Fibroblast of lung (primary cell): ENCODE data around the gene DOCK4. TPM values are rescaled to one million over a fixed set of nuclear protein-coding genes. Genes with fewer than 3 reads are reported as not detected.

Source experiments
- DNase-seq, 2 donors: peaks; one replicate each; pipeline versions ENCODE4 v3.0.0 to v3.0.0-alpha.2; 2010; ENCODE audit warnings: low read depth in 2 of 2
- H2AFZ ChIP-seq: 2 replicates; pipeline ENCODE4 v1.5.1; 2012; ENCODE audit warnings: low read length, control low read depth, inconsistent platforms
- H3K27ac ChIP-seq: 2 replicates; pipeline ENCODE4 v1.5.1; 2011; ENCODE audit warnings: low read length, control low read depth; ENCODE audit not compliant: insufficient read depth
- H3K27me3 ChIP-seq: 2 replicates; pipeline ENCODE4 v1.5.1; 2011; ENCODE audit warnings: mild to moderate bottlenecking, low read length; ENCODE audit not compliant: control insufficient read depth, insufficient read depth
- H3K36me3 ChIP-seq: 2 replicates; pipeline ENCODE4 v1.5.1; 2011; ENCODE audit warnings: low read length; ENCODE audit not compliant: control insufficient read depth, insufficient read depth
- H3K4me1 ChIP-seq: 2 replicates; pipeline ENCODE4 v1.5.1; 2011; ENCODE audit warnings: low read length; ENCODE audit not compliant: control insufficient read depth, insufficient read depth; ENCODE audit errors: extremely low read depth
- H3K4me2 ChIP-seq: 2 replicates; pipeline ENCODE4 v1.5.1; 2011; ENCODE audit warnings: low read length, control low read depth; ENCODE audit not compliant: insufficient read depth; ENCODE audit errors: extremely low read depth
- H3K4me3 ChIP-seq, 4 experiments: fragments of 200-600 bp in 1 of 4; sonication (generic) in 1 of 4; replicated peaks in 1 of 4; 2 replicates each; pipeline ENCODE4 v1.5.1; 2011 to 2016; ENCODE audit warnings: low read length in 4 of 4, low read depth in 3 of 4, mild to moderate bottlenecking in 3 of 4, control low read depth in 2 of 4, inconsistent platforms in 1 of 4, mixed read lengths in 1 of 4; ENCODE audit not compliant: insufficient read depth in 1 of 4; ENCODE audit errors: control extremely low read depth in 1 of 4
- H3K79me2 ChIP-seq: 2 replicates; pipeline ENCODE4 v1.5.1; 2012; ENCODE audit warnings: mild to moderate bottlenecking, low read length, inconsistent platforms; ENCODE audit not compliant: control insufficient read depth, insufficient read depth
- H3K9ac ChIP-seq: 2 replicates; pipeline ENCODE4 v1.5.1; 2011; ENCODE audit warnings: mild to moderate bottlenecking, low read length, control low read depth; ENCODE audit not compliant: insufficient read depth
- H3K9me3 ChIP-seq: 2 replicates; pipeline ENCODE4 v1.5.1; 2012; ENCODE audit warnings: low read depth, low read length; ENCODE audit not compliant: control insufficient read depth, insufficient read depth
- H4K20me1 ChIP-seq: 2 replicates; pipeline ENCODE4 v1.5.1; 2011; ENCODE audit warnings: low read length; ENCODE audit not compliant: control insufficient read depth, insufficient read depth; ENCODE audit errors: extremely low read depth
- CTCF ChIP-seq, 2 donors: IDR thresholded peaks in 1 of 2; conservative IDR thresholded peaks in 1 of 2; 1 replicate in 1 of 2; 2 replicates in 1 of 2; pipeline ENCODE4 v1.5.1; 2011 to 2012; ENCODE audit warnings: low read length in 2 of 2, control low read depth in 1 of 2, inconsistent platforms in 1 of 2, low read depth in 1 of 2, mild to moderate bottlenecking in 1 of 2
- EZH2 ChIP-seq: IDR thresholded peaks from 2 replicates; pipeline ENCODE4 v1.5.1; 2012; ENCODE audit warnings: low read length, control low read depth, mild to moderate bottlenecking; ENCODE audit errors: missing control alignments
- polyA plus RNA-seq, 2 donors: library from polyadenylated mRNA; depleted of rRNA in 1 of 2; stranded (reverse) in 1 of 2; unstranded in 1 of 2; fragments of >200 nt; gene quantifications; 2 replicates each; pipeline ENCODE4 v1.2.1, GENCODE V29; 2011 to 2012; ENCODE audit warnings: missing spikeins in 1 of 2
- total RNA-seq: library from RNA; depleted of rRNA; stranded (reverse); fragments of >200 nt; gene quantifications from 2 replicates; pipeline ENCODE4 v1.2.1, GENCODE V29; 2014

The DOCK4 gene
- total and polyA plus RNA-seq, 2 donors (not counting 1 experiment from before 2014, with no cell fraction given): 20.8 to 39.3 TPM

- peaks cover 5% of the 10 kb centered on the region for H3K4me1 ChIP-seq
- peaks cover 1% of the 10 kb centered on the region for H3K79me2 ChIP-seq
- H3K27ac ChIP-seq: no peak overlapping the region
- no peak overlapping the region for H2AFZ ChIP-seq
- H3K4me3 ChIP-seq: no peak overlapping the region
- no peaks in the 10 kb centered on the region for H4K20me1 ChIP-seq
- no peaks in the 10 kb centered on the region for H3K9me3 ChIP-seq
- DNase-seq: peak in 1 of 2 donors; percentile 44
- H3K9ac ChIP-seq: no peak overlapping the region
- H3K4me2 ChIP-seq: no peak overlapping the region
- no peak for TF ChIP-seq CTCF (conservative IDR thresholded peaks at IDR 0.05 in 1 of 2, IDR thresholded peaks at IDR 0.05 in 1 of 2; ENCODE audit: low read depth in 1 of 2, low read length in 2 of 2)
- TF ChIP-seq EZH2: no peak
- H3K27me3 ChIP-seq: no peaks in the 10 kb centered on the region
- no peaks in the 10 kb centered on the region for H3K36me3 ChIP-seq
Observed at GRCh38 chr7:112156412-112156811, 49.8 kb downstream of the DOCK4 start.

- no peaks in the 10 kb centered on the region for H3K9me3 ChIP-seq
- no peak for TF ChIP-seq EZH2
- TF ChIP-seq CTCF (conservative IDR thresholded peaks at IDR 0.05 in 1 of 2, IDR thresholded peaks at IDR 0.05 in 1 of 2; ENCODE audit: low read depth in 1 of 2, low read length in 2 of 2): no peak
- no peak overlapping the region for H3K27ac ChIP-seq
- H2AFZ ChIP-seq: no peak overlapping the region
- no peaks in the 10 kb centered on the region for H3K4me1 ChIP-seq
- H3K4me3 ChIP-seq: no peak overlapping the region
- no peaks in the 10 kb centered on the region for H4K20me1 ChIP-seq
- no peak overlapping the region for H3K4me2 ChIP-seq
- DNase-seq: no peak
- H3K9ac ChIP-seq: no peak overlapping the region
- H3K36me3 ChIP-seq: no peaks in the 10 kb centered on the region
- no peaks in the 10 kb centered on the region for H3K27me3 ChIP-seq
- H3K79me2 ChIP-seq: peaks cover 3% of the 10 kb centered on the region
Observed at GRCh38 chr7:112154690-112155089, 51.5 kb downstream of the DOCK4 start.

- H3K79me2 ChIP-seq: peaks cover 2% of the 10 kb centered on the region
- no peak for DNase-seq
- no peaks in the 10 kb centered on the region for H4K20me1 ChIP-seq
- no peak overlapping the region for H3K27ac ChIP-seq
- no peak overlapping the region for H3K4me3 ChIP-seq
- no peaks in the 10 kb centered on the region for H3K9me3 ChIP-seq
- H3K9ac ChIP-seq: no peak overlapping the region
- H3K27me3 ChIP-seq: no peaks in the 10 kb centered on the region
- H2AFZ ChIP-seq: no peak overlapping the region
- H3K36me3 ChIP-seq: no peaks in the 10 kb centered on the region
- no peaks in the 10 kb centered on the region for H3K4me1 ChIP-seq
- no peak overlapping the region for H3K4me2 ChIP-seq
- TF ChIP-seq EZH2: no peak
- no peak for TF ChIP-seq CTCF (conservative IDR thresholded peaks at IDR 0.05 in 1 of 2, IDR thresholded peaks at IDR 0.05 in 1 of 2; ENCODE audit: low read depth in 1 of 2, low read length in 2 of 2)
Observed at GRCh38 chr7:112152186-112152585, 54.0 kb downstream of the DOCK4 start.
